Memory B cell (primary cell): ENCODE measurements around the gene ZAR1L.

Experiments used
- ATAC-seq: fragments of 150-1000 bp; cut with Tn5 transposase; 2 replicates; pipeline ENCODE4 v1.10.0; 2021; ENCODE audit warnings: low read depth, mild to moderate bottlenecking, moderate library complexity
- DNase-seq, 2 donors: peaks; one replicate each; pipeline ENCODE4 v3.0.0; 2022; ENCODE audit warnings: low spot score in 2 of 2
- H3K27ac Mint-ChIP-seq: one replicate; pipeline ENCODE4 v1.8.0; 2022; ENCODE audit warnings: mild to moderate bottlenecking, moderate library complexity, mixed read lengths
- H3K27me3 Mint-ChIP-seq: one replicate; pipeline ENCODE4 v1.8.0; 2022; ENCODE audit warnings: mixed read lengths
- H3K36me3 Mint-ChIP-seq: one replicate; pipeline ENCODE4 v1.8.0; 2022; ENCODE audit warnings: mild to moderate bottlenecking, mixed read lengths
- H3K4me1 Mint-ChIP-seq: one replicate; pipeline ENCODE4 v1.8.0; 2022; ENCODE audit warnings: mixed read lengths
- H3K4me3 Mint-ChIP-seq: one replicate; pipeline ENCODE4 v1.8.0; 2022; ENCODE audit warnings: mild to moderate bottlenecking, moderate library complexity, mixed read lengths
- H3K9me3 Mint-ChIP-seq: one replicate; pipeline ENCODE4 v1.8.0; 2022; ENCODE audit warnings: mixed read lengths

ZAR1L gene

GRCh38 chr13:32314271-32315237 is 609 bp downstream of the ZAR1L start:
- H3K27ac Mint-ChIP-seq: peak overlapping the region; percentile 100
- peak; percentile 64 for ATAC-seq
- H3K4me3 Mint-ChIP-seq: peak overlapping the region; percentile 98
- H3K36me3 Mint-ChIP-seq: no peaks in the 10 kb centered on the region
- peaks cover 11% of the 10 kb centered on the region for H3K4me1 Mint-ChIP-seq
- peak in 1 of 2 donors; percentile 63 for DNase-seq
- H3K9me3 Mint-ChIP-seq: no peaks in the 10 kb centered on the region
- no peaks in the 10 kb centered on the region for H3K27me3 Mint-ChIP-seq

GRCh38 chr13:32311188-32311897 is 3.8 kb downstream of the ZAR1L start:
- Mint-ChIP-seq H3K27ac (no peak overlapping the region), H3K4me3 (no peak overlapping the region), H3K9me3 (no peaks in the 10 kb centered on the region), H3K36me3 (no peaks in the 10 kb centered on the region), H3K4me1 (peaks cover 15% of the 10 kb centered on the region), H3K27me3 (no peaks in the 10 kb centered on the region)
- ATAC-seq (no peak), DNase-seq (no peak)

GRCh38 chr13:32310134-32310706 is 4.9 kb downstream of the ZAR1L start:
- H3K27ac Mint-ChIP-seq: no peak overlapping the region
- H3K9me3 Mint-ChIP-seq: no peaks in the 10 kb centered on the region
- ATAC-seq (peak; percentile 61), DNase-seq (peak; percentile 16 to 46)
- peak overlapping the region; percentile 14 for H3K4me3 Mint-ChIP-seq
- H3K4me1 Mint-ChIP-seq: peaks cover 13% of the 10 kb centered on the region
- H3K36me3 Mint-ChIP-seq: no peaks in the 10 kb centered on the region
- H3K27me3 Mint-ChIP-seq: no peaks in the 10 kb centered on the region

- Mint-ChIP-seq H3K9me3 (no peaks in the 10 kb centered on the region), H3K4me3 (peak overlapping the region; percentile 14), H3K4me1 (peaks cover 13% of the 10 kb centered on the region), H3K27me3 (no peaks in the 10 kb centered on the region), H3K36me3 (no peaks in the 10 kb centered on the region), H3K27ac (no peak overlapping the region)
- DNase-seq (no peak), ATAC-seq (peak; percentile 18)
These were observed 5.6 kb downstream of the ZAR1L start for GRCh38 chr13:32309312-32310133.

- Mint-ChIP-seq H3K9me3 (no peaks in the 10 kb centered on the region), H3K4me1 (peaks cover 13% of the 10 kb centered on the region), H3K27ac (no peak overlapping the region), H3K27me3 (no peaks in the 10 kb centered on the region), H3K4me3 (no peak overlapping the region), H3K36me3 (no peaks in the 10 kb centered on the region)
- DNase-seq: no peak
- no peak for ATAC-seq
These were observed 9.5 kb downstream of the ZAR1L start for GRCh38 chr13:32305646-32306045.

GRCh38 chr13:32302461-32302860 is 12.7 kb downstream of the ZAR1L start:
- no peak overlapping the region for H3K4me3 Mint-ChIP-seq
- DNase-seq (no peak), ATAC-seq (no peak)
- no peaks in the 10 kb centered on the region for H3K4me1 Mint-ChIP-seq
- H3K27me3 Mint-ChIP-seq: peaks cover 7% of the 10 kb centered on the region
- no peak overlapping the region for H3K27ac Mint-ChIP-seq
- H3K9me3 Mint-ChIP-seq: no peaks in the 10 kb centered on the region
- H3K36me3 Mint-ChIP-seq: no peaks in the 10 kb centered on the region

- Mint-ChIP-seq H3K9me3 (no peaks in the 10 kb centered on the region), H3K36me3 (no peaks in the 10 kb centered on the region), H3K4me1 (no peaks in the 10 kb centered on the region), H3K27me3 (peaks cover 7% of the 10 kb centered on the region), H3K27ac (no peak overlapping the region), H3K4me3 (no peak overlapping the region)
- ATAC-seq: no peak
- no peak for DNase-seq
These were observed 14.2 kb downstream of the ZAR1L start for GRCh38 chr13:32300920-32301319.

- Mint-ChIP-seq H3K4me1 (no peaks in the 10 kb centered on the region), H3K27ac (no peak overlapping the region), H3K36me3 (no peaks in the 10 kb centered on the region), H3K9me3 (no peaks in the 10 kb centered on the region), H3K27me3 (peaks cover 7% of the 10 kb centered on the region), H3K4me3 (no peak overlapping the region)
- ATAC-seq (no peak), DNase-seq (no peak)
These were observed 14.8 kb downstream of the ZAR1L start for GRCh38 chr13:32300406-32300805.

- H3K4me3 Mint-ChIP-seq: no peak overlapping the region
- H3K27me3 Mint-ChIP-seq: peaks cover 7% of the 10 kb centered on the region
- no peak overlapping the region for H3K27ac Mint-ChIP-seq
- no peak for ATAC-seq
- no peak for DNase-seq
- no peaks in the 10 kb centered on the region for H3K4me1 Mint-ChIP-seq
- no peaks in the 10 kb centered on the region for H3K36me3 Mint-ChIP-seq
- H3K9me3 Mint-ChIP-seq: no peaks in the 10 kb centered on the region
These were observed 15.3 kb downstream of the ZAR1L start for GRCh38 chr13:32299893-32300292.

GRCh38 chr13:32298695-32299094 is 16.5 kb downstream of the ZAR1L start:
- no peaks in the 10 kb centered on the region for H3K9me3 Mint-ChIP-seq
- H3K36me3 Mint-ChIP-seq: no peaks in the 10 kb centered on the region
- H3K4me1 Mint-ChIP-seq: no peaks in the 10 kb centered on the region
- DNase-seq: no peak
- peaks cover 7% of the 10 kb centered on the region for H3K27me3 Mint-ChIP-seq
- no peak overlapping the region for H3K4me3 Mint-ChIP-seq
- no peak overlapping the region for H3K27ac Mint-ChIP-seq
- ATAC-seq: no peak

GRCh38 chr13:32297206-32297605 is 18.0 kb downstream of the ZAR1L start:
- Mint-ChIP-seq H3K4me3 (no peak overlapping the region), H3K27me3 (peaks cover 7% of the 10 kb centered on the region), H3K36me3 (no peaks in the 10 kb centered on the region), H3K27ac (no peak overlapping the region), H3K9me3 (no peaks in the 10 kb centered on the region), H3K4me1 (no peaks in the 10 kb centered on the region)
- ATAC-seq (no peak), DNase-seq (no peak)

- no peak for ATAC-seq
- no peak overlapping the region for H3K27ac Mint-ChIP-seq
- H3K4me3 Mint-ChIP-seq: no peak overlapping the region
These were observed 29.6 kb downstream of the ZAR1L start for GRCh38 chr13:32285633-32285965.

GRCh38 chr13:32284927-32285632 is 30.1 kb downstream of the ZAR1L start:
- H3K27me3 Mint-ChIP-seq: no peaks in the 10 kb centered on the region
- no peak for DNase-seq

More at GRCh38 chr13:32285633-32285965, 29.6 kb downstream of the ZAR1L start:
- Mint-ChIP-seq H3K9me3 (peaks cover under 1% of the 10 kb centered on the region), H3K4me1 (no peaks in the 10 kb centered on the region), H3K36me3 (peaks cover 3% of the 10 kb centered on the region), H3K27me3 (no peaks in the 10 kb centered on the region)
- no peak for DNase-seq

More at GRCh38 chr13:32284927-32285632, 30.1 kb downstream of the ZAR1L start:
- Mint-ChIP-seq H3K27ac (no peak overlapping the region), H3K9me3 (no peaks in the 10 kb centered on the region), H3K4me1 (no peaks in the 10 kb centered on the region), H3K36me3 (peaks cover 2% of the 10 kb centered on the region), H3K4me3 (no peak overlapping the region)
- no peak for ATAC-seq
